ENCODE results near the gene CCDC7.
A peak's percentile ranks its signal among the peaks of the same experiment; 100 is the strongest.
"Not testable (repeated sequence)": the region's sequence is repeated elsewhere in the genome, so short reads cannot be mapped to it uniquely, and the experiment has no call there.

Gene CCDC7

GRCh38 chr10:32627183-32627582 is 181.2 kb downstream of the CCDC7 start:
- DNase-seq (ENCODE audit: low spot score), result no peak
- TF ChIP-seq, protein P1, sequence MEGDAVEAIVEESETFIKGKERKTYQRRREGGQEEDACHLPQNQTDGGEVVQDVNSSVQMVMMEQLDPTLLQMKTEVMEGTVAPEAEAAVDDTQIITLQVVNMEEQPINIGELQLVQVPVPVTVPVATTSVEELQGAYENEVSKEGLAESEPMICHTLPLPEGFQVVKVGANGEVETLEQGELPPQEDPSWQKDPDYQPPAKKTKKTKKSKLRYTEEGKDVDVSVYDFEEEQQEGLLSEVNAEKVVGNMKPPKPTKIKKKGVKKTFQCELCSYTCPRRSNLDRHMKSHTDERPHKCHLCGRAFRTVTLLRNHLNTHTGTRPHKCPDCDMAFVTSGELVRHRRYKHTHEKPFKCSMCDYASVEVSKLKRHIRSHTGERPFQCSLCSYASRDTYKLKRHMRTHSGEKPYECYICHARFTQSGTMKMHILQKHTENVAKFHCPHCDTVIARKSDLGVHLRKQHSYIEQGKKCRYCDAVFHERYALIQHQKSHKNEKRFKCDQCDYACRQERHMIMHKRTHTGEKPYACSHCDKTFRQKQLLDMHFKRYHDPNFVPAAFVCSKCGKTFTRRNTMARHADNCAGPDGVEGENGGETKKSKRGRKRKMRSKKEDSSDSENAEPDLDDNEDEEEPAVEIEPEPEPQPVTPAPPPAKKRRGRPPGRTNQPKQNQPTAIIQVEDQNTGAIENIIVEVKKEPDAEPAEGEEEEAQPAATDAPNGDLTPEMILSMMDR (IDR thresholded peaks at IDR 0.05; ENCODE audit: borderline replicate concordance, control extremely low read depth, extremely low read depth, insufficient read depth, missing control alignments), result no peak
- in situ Hi-C loops (cut with MboI; ENCODE audit: low sequenced_read_pairs, unreplicated experiment), result no loop called here

GRCh38 chr10:32629910-32630309 is 184.0 kb downstream of the CCDC7 start:
- no peak for DNase-seq (ENCODE audit: low spot score)
- TF ChIP-seq, protein P1 (IDR thresholded peaks at IDR 0.05; ENCODE audit: borderline replicate concordance, control extremely low read depth, extremely low read depth, insufficient read depth, missing control alignments), result no peak
- in situ Hi-C loops (cut with MboI; ENCODE audit: low sequenced_read_pairs, unreplicated experiment), result no loop called here

- TF ChIP-seq, protein P1 (IDR thresholded peaks at IDR 0.05; ENCODE audit: borderline replicate concordance, control extremely low read depth, extremely low read depth, insufficient read depth, missing control alignments), result no peak
- no peak for DNase-seq (ENCODE audit: low spot score)
- in situ Hi-C loops (cut with MboI; ENCODE audit: low sequenced_read_pairs, unreplicated experiment), result no loop called here
Observed at GRCh38 chr10:32646535-32646934, 200.6 kb downstream of the CCDC7 start.

DNA sequence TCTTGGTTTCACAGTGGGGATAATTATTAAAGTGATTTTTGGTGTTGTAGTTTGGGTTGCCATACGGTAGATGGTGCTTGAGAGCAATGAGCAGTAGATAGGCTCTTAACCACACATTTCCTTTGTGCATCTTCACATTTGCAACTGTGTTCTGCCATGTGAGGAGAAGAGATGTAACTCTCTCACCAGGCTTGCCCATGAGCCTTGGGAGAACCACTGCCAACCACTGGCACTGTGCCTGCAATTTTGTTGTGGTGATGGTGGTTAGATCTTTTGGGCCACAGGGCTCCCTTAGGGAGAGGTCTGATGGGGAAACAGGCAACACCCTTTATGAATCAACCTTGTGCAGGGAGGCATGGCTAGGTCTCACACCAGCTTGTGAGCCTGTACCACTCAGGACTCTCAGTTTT is 204.3 kb downstream of the CCDC7 start:
- in situ Hi-C loops (cut with MboI; ENCODE audit: low sequenced_read_pairs, unreplicated experiment), result no loop called here
- TF ChIP-seq, protein P1 (IDR thresholded peaks at IDR 0.05; ENCODE audit: borderline replicate concordance, control extremely low read depth, extremely low read depth, insufficient read depth, missing control alignments), result no peak
- DNase-seq (ENCODE audit: low spot score), result peak; percentile 14

DNA sequence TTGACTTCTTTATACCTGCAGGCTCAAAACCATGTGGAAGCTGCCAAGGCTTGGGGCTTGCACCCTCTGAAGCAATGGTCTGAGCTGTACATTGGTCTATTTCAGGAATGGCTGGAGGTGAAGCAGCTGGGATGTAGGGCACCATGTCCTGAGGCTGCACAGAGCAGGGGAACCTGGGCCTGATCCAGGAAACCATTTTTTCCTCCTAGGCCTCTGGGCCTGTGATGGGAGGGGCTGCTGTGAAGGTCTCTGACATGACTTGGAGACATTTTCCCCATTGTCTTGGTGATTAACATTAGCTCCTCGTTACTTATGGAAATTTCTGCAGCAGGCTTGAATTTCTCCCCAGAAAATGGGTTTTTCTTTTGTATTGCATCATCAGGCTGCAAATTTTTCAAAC is 211.5 kb downstream of the CCDC7 start:
- DNase-seq (ENCODE audit: low spot score); in situ Hi-C loops (cut with MboI; ENCODE audit: low sequenced_read_pairs, unreplicated experiment): not testable (repeated sequence)

- TF ChIP-seq, protein P1 (IDR thresholded peaks at IDR 0.05; ENCODE audit: borderline replicate concordance, control extremely low read depth, extremely low read depth, insufficient read depth, missing control alignments), result no peak
- in situ Hi-C loops (cut with MboI; ENCODE audit: low sequenced_read_pairs, unreplicated experiment), result no loop called here
- no peak for DNase-seq (ENCODE audit: low spot score)
Observed at GRCh38 chr10:32661346-32661745, 215.4 kb downstream of the CCDC7 start.

GRCh38 chr10:32680803-32681557 is 235.0 kb downstream of the CCDC7 start:
- in situ Hi-C loops (cut with MboI; ENCODE audit: low sequenced_read_pairs, unreplicated experiment), result no loop called here
- no peak for DNase-seq (ENCODE audit: low spot score)
- TF ChIP-seq, protein P1 (IDR thresholded peaks at IDR 0.05; ENCODE audit: borderline replicate concordance, control extremely low read depth, extremely low read depth, insufficient read depth, missing control alignments), result no peak
